Umbilical cord (tissue), 2 donors: ENCODE data around the gene FADS3. TPM values are rescaled to one million over a fixed set of nuclear protein-coding genes. Genes with fewer than 3 reads are reported as not detected.

Experiments used
- DNase-seq: peaks from one replicate; pipeline ENCODE4 v3.0.0-alpha.2; 2015; ENCODE audit warnings: low spot score
- total RNA-seq: library from RNA; depleted of rRNA; stranded (reverse); fragments of >200 nt; gene quantifications from one replicate; pipeline ENCODE4 v1.2.3, GENCODE V29; 2014; ENCODE audit warnings: low replicate concordance; ENCODE audit not compliant: insufficient read depth

The FADS3 gene
- total RNA-seq, 1 donor from 2014 or later: 32.0 TPM

DNA sequence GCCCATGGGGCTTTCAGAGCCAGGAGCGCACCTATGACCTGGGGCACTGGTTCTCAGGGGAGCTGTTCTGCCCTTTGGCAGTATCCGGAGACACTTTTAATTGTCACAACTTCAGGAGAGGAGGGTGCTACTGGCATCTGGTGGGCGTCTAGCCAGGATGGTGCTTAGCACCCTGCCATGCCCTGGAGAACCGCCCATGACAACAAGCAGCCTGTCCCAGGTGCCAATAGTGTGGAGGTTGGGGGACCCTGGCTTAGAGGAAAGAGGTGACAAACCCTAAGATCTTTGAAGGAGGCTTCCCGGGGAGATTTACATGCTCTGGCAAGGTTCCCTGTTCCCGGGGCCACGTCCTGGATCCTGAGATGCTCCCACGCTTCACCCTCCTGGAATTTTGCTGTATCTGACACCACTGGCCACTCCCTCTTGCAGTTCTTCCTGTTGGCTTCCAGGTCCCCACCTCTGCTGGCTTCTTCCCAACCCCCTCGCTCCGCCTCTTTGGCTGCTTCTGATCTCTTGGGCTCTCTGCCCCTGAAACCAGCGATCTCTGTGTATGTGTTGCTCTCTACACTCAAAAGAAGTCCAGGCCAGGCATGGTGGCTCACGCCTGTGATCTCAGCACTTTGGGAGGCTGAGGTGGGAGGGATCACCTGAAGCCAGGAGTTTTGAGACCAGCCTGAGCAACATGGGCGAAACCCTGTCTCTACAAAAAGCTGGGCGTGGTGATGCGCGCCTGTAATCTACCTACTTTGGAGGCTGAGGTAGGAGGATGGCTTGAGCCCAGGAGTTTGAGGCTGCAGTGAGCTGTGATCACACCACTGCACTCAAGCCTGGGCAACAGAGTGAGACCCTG lies 31.1 kb downstream of the FADS3 start:
- DNase-seq: no peak

DNA sequence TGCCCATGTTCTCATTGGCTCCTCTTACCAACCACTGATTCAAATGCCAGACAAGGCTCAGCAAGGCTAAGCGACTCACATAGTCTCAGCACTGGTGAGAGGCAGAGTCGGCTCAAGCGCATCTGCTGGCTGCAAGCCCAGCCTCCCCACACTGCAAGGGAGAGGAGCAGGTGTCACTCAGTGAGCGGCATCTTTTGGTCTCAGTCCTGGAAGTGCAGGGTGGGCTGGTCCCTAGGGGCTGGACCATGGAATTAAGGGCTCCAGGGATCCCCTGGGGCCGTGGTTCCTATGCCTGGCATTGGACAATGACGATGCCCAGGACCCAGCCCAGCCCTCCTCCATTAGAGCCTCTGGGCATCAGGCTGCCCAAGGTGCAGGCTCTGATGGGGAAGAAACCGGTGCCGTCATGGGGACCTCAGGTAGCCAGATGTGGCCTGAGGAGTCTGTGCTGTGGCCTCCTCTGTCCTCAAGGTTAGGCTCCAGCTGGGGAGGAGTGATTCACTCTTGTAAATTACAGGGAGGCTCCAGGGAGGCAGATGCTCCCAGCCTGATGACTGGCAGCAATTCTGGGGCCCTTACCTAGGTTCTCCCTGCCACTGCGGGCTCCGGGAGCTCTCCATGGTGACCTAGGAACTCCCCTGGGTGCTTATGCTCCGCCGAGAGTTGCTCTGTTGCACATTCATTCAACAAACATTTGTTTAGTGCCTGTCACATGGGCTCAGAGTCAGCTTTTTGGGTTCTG lies 35.2 kb downstream of the FADS3 start:
- no peak for DNase-seq

DNA sequence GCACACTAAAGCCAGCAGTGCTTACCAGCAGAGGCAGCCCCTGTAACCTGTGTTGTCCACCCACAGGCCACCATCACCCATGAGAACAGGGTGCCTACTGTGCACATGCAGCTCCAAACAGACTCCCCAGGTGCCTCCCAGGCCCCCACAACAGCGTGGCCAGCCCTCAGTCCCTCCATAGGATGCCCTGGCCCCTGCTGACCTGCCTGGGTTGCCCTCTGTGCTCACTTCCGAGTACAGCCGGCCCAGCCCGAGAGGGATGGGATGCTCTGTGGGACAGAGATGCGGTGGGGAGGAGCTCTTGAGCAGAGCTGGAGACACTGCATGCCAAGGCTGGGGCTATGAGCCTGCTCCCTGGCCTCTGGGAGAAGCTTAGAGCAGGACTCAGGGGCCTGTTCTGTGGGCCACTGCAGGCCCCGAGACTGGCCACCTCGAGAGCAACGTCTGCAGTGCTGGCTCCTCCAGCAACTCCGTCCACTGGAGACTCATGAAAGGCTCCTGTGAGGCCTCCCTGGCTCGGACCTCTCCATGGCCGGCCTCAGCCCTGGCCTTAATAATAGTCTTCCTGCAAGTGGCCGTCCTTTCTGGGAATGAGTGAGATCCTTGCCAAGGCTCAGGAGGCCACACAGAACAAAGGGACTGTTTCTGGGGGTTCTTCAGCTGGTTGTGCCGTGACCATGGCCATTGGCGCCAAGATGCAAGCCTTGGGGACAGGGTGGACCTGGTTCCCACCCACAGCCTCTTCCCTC lies 36.2 kb downstream of the FADS3 start:
- DNase-seq: no peak

DNA sequence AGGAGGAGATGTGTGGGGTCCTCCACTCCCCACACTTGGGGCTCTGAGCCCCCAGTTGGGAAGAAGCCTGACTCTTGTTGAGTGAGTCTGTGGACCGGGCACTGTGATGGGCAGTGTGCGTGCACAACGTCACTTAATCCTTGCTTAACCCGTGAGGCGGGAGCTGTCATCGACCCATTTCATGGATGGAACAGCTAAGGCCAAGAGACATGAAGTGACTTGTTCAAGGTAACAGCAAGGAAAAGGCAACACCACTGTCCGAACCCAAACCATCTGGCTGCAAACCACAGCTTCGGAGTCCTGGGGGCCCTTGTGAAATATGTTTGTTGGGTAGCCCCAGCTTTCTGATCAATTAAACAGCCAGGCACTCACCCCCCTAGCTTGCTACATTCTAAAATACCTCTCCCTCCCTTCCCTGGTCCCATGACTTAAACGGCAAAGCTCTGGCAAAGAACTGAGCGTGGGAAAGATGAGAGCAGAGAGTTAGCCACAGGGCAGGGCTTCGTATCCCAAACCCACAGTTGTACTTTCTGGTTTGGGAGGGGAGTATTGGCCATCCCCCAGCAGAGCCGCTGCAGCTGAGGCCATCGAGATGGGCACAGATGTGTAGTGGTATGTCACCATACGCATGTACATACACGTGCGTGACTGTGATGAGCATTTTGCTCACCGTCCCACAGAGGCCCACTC lies 37.0 kb downstream of the FADS3 start:
- DNase-seq: no peak

DNA sequence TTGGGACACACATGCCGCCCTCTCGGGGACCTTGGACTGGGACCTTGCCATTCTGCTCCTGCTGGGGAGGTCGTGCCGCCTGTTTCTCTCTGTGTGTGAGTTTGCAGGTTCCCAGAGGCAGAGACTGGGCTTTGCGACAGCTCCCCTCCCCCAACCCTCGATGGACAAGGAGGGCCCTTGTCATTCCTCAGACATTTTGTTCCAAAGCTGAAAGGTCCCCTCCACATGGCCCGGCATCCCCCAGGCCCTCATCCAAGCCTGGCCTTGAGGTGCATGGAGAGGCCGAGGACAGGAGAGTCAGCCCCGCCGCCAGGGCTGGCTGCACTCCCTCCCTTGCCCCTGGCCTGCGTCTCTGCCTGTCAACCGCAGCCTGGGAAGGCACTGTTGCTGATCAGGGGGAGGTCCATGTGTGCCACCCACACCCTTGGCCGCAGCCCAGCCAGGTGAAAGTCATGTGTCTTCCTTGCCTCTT lies 37.6 kb downstream of the FADS3 start:
- no peak for DNase-seq

DNA sequence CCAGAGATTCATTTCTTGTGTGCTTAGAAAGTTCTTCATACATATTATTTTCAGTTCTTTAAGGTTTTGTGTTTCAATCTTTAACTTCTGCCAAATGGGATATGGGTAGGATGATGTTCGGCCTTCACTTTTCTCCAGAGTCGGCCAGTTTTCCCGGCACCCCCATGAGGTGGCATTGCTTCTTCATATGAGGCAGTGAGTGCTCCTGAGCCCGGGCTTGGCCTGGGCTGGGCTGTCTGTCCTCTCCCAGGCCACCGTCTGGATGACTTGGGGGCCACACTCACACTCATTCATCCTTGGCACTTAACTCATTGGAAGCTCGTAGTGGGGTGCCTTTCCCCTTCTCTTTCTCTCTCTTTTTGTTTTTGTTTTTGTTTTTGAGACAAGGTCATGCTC lies 39.4 kb downstream of the FADS3 start:
- no peak for DNase-seq

DNA sequence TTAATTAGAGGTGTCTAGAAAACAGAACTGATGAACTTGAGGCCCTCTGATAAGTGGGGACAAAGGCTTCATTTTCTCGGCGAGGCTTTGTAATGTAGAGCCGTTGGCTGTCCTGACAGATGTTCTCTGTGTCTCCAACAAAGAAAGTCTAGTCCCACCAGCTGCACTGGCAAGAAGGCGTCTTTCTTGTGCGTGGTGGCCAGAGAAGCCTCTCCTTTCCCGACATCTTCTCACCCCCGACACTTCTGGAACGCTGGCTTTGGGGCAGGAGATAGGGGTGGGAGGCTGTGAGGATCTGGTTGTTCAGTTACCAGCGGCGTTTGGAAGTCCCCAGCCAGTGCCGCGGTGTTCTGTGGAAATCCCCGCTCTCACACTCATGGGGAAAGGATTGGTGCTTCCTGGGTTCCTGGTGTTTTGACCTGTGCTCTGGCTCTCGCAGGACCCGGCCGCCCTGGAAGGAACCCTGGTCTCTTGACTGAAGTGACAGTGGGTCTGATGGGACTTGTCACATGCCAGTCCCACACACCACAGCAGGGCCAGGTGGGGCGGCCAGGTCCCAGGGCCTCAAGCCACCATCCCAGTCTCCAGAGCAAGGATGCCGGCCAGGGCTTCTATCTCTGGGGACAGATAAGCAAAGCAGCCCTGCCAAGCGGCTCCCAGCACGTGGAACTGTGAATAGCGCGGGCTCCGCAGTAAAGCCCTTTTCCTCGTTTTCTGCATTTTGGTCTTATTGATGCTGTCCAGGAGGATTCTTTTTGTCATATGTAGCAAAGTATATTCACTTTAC lies 40.0 kb downstream of the FADS3 start:
- no peak for DNase-seq

DNA sequence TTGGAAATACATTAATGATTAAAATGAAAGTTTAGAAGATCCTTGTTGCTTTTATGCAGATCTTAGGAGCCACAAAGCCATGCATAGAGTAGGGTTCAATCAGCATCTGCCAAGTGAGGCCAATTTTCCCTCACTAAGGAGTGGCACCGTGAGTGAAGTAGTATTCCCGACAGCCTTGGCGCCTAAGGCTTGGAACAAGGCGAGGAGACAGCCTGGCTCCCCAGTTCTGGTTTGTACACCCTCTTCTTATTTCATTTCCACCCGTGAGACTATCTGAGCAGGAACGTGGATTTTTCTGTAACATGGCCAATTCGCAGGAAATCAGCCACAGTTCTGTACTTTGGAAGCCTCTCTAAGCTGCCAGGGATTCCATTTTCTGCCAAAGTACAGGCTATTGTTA lies 40.7 kb downstream of the FADS3 start:
- DNase-seq: no peak

DNA sequence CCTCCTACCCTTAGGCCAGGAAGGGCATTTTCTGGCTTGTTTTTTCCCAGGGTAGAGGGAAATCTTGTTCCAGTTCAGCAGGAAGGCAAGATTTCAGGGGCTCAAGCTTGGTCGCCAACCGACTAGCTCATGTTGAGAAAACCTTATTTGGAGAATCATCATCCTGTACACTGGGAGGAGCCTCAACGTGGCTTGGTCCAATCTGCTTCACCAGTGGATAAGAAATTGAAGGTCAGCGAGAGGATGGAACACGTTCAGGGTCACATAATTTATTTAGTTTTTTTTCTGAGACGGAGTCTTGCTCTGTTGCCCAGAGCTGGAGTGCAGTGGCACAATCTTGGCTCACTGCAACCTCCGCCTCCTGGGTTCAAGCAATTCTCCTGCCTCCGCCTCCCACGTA lies 42.7 kb downstream of the FADS3 start:
- DNase-seq: no peak

DNA sequence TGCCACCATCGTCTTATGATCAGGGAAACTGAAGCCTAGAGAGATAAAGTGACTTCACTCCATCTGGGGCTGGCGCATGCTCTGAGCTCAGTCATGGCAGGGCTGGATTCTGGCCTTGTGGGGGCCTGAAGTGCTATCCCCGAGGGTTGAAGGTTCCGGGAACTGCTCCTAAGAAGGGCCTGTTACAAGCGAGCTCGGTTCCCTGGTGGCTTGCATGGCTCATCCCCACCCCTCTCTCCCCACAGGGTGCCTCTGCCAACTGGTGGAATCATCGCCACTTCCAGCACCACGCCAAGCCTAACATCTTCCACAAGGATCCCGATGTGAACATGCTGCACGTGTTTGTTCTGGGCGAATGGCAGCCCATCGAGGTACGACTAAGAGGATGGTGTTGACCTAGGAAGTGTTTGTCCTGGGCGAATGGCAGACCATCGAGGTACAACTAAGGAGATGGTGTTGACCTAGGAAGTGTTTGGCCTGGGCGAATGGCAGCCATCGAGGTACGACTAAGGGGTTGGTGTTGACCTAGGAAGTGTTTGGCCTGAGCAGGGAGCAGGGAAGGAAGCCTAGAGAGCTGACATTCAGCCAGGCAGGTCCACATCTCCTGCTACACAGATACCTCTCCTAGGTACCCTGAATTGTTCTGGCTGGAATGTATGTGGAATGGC lies 43.3 kb downstream of the FADS3 start:
- DNase-seq: no peak

DNA sequence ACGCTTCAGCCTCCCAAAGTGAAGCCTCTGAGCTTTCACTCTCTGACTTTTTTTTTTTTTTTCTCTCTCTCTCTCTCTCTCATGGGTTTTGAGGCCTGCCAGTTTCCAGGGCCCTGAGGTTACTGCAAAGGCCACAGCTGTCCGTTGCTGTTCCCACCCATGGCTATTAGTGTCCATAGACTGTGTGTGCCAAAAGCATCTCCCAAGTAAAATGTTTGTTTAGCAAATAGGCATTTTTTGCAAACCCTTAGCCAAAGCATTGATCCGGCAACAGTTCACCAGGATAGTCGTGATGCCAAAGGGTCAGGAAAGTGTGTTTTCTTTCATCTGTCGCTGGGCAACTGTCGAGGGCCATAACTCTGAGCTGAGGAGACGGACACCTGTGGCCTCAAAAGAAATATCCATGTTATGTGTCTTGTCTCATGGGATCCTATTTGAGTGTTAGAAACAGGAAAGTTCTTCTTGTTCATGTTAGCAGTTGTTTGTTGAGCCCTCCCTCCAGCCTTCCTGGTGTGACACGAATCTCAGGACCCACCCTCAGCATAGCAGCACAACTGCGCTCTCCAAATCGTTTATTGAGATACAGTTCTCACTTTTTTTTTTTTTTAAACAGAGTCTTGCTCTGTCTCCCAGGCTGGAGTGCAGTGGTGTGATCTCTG lies 44.9 kb downstream of the FADS3 start:
- DNase-seq: no peak

DNA sequence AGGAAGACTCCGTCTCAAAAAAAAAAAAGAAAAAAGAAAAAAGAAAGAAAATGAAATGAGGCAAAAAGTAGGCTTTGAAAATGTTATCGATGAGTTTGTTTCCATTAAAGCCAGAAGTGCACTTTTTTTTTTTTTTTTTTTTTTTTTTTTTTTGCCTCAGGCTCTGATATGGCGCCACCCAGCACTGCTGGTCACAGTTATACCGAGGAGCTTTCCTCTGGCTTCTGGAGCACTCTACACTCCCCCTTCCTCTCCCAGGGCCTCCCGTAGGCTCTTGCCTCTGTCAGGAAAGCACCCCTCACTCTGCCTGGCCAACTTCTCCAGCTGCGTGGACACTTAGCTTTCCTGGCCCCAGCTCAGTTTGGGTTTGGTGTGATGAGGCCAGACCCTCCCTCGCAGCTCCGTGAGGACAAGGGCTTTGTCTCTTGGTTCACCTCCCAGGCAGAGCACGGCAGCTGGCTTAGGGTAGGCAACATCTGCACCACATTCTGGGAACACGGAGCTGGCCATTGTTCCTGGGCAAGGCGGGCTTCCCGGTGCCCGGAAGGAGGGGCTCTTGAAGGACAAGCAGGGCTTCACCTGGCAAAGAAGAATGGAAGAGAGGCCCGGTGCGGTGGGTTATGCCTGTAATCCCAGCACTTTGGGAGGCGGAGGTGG lies 46.3 kb downstream of the FADS3 start:
- DNase-seq: no peak

DNA sequence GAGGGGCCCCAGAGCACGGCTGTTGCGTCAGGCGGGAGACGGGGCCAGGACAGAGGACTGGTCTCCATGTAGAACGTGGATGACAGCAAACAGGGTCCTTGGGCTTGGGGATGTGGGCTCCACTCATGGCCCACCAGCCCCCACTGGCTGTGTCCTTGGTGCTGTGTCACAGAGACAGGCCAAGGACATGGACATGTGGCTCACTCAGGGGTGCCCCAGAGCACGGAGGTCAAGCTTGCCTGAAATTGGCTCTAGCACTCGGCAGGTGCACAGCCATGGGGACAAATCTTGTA lies 48.9 kb downstream of the FADS3 start:
- no peak for DNase-seq

DNA sequence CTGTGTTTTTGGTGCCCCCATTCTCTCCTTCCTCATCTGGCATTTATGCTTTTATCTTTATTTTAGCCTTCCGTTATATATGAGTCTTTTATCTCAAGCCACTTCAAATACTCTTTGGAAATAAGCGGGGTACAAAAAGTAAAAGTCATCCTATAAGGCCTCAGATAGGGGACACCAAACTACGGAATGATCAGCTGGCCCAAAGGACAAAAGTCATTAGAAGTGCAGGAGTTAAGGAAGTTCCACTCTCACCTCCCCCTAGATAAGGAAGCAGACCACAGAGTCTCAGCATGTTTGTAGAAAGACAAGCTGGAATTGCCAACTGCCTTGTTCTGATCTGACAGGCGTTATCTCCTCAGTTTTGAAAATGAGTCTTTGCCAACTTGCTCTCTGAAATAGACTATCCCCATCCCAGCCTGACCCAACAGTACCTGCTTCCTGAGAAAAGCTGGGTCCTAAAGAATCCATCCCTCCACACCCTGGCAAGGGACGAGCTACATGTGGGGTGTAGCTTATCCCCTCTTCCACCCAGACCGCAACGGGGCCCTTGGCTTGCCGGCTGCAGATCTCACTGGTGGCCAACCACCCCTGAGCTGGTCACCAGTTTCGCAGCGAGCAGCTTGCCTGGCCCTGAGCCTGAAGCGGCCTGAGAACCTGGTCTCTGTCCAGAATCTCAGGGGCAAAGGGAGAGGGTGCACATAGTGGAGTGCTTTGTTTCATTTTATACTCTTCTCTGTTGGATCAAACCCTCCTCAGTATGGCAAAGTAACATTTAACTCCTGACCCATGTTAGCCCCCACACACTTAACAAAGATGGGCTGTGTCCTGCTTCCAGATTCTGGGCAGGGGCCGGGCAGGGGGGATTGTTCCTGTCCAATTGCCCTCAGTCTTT lies 49.5 kb downstream of the FADS3 start:
- no peak for DNase-seq

DNA sequence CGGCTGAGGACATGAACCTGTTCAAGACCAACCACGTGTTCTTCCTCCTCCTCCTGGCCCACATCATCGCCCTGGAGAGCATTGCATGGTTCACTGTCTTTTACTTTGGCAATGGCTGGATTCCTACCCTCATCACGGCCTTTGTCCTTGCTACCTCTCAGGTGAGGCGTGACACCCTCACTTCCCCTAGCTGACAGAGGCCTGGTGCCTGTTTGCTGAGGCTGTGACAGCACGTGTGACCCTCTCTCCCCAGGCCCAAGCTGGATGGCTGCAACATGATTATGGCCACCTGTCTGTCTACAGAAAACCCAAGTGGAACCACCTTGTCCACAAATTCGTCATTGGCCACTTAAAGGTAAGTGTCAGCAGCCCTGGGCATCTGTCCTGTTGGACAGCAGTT lies 51.0 kb downstream of the FADS3 start:
- no peak for DNase-seq

DNA sequence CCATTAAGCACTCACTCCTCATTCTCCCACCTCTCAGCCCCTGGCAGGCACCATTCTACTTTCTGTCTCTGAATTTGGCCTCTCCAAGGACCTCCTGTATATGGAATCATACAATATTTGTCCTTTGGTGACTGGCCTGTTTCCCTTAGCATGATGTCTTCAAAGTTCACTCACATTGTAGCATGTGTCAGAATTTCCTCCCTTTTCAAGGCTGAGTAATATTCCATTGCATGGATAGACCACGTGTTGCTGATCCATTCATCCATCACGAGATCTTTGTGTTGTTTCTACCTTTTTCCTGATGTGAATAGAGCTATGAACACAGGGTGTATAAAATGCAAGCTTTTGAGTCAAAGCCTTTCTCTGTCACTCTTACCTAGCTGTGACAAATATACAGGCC lies 51.6 kb downstream of the FADS3 start:
- DNase-seq: no peak

DNA sequence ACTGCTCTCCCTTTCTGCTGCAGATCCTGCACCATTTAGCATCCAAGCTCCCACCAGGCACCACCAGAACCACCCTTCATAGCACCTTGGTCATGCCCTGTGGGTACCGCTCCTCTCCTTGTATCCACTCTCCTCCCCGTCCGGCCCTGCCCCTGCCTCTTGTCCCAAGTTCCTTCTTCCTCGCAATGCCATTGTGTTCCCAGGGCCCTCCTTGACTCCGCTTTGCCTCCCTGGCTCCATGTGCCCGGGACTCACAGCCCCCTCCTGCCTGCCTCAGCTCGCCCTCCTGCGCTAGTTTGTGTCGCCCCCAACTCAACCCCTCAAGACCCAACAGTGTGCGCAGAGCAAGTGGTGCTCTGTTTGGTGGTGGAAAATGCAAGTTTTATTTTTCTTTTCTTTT lies 52.4 kb downstream of the FADS3 start:
- no peak for DNase-seq

DNA sequence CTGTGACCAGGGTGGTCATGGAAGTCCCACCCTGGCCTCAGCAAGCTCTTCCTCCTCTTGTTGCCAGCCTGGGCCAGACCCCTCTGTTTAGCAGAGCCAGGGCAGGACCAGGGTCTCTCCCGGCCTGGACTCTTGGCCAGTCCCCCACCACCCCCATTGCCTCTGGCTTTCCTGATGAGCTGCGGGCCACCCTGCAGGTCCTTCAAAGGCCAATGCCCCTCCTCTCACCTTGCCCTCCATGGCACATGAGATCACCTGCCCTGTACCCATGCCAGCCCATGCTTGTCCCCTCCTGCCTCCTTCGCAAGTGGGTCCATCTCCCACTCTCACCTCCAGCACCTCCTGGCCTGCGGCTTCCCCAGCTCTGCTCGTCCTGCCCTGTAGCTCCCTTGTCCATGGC lies 52.8 kb downstream of the FADS3 start:
- no peak for DNase-seq
